HUES48 (cell line): Measurements from ENCODE around the gene BAAT.

Source experiments
- H3K27ac ChIP-seq: one replicate; pipeline ENCODE4 v1.7.0; 2013; ENCODE audit warnings: low read depth, low read length, inconsistent platforms
- H3K27me3 ChIP-seq: 2 replicates; pipeline ENCODE4 v1.6.1; 2013; ENCODE audit warnings: mild to moderate bottlenecking, low read length; ENCODE audit not compliant: control insufficient read depth, insufficient read depth
- H3K36me3 ChIP-seq: 2 replicates; pipeline ENCODE4 v1.6.1; 2013; ENCODE audit warnings: low read length; ENCODE audit not compliant: control insufficient read depth, insufficient read depth
- H3K4me1 ChIP-seq: 2 replicates; pipeline ENCODE4 v1.6.1; 2013; ENCODE audit warnings: mild to moderate bottlenecking, low read length; ENCODE audit not compliant: control insufficient read depth, insufficient read depth
- H3K4me3 ChIP-seq: 2 replicates; pipeline ENCODE4 v1.5.1; 2013; ENCODE audit warnings: mild to moderate bottlenecking, low read depth, low read length
- H3K9ac ChIP-seq: 2 replicates; pipeline ENCODE4 v1.6.1; 2013; ENCODE audit warnings: mild to moderate bottlenecking, low read depth, low read length, moderate library complexity
- H3K9me3 ChIP-seq: 2 replicates; pipeline ENCODE4 v1.6.1; 2013; ENCODE audit warnings: low read length; ENCODE audit not compliant: control insufficient read depth, insufficient read depth

The BAAT gene

GRCh38 chr9:101398068-101398929 lies 13.5 kb upstream of the BAAT start, which contains the start of the genes MRPL50 and ZNF189:
MRPL50 (minus strand) TSS chr9:101398618; CDS start chr9:101398592, 26 bp downstream.
ZNF189 (plus strand) TSS chr9:101398851; CDS start chr9:101399157, 306 bp downstream.
- H3K4me1 ChIP-seq: peaks cover 13% of the 10 kb centered on the region; the same call in 1 of the 2 replicates
- H3K27ac ChIP-seq: peak within 1 kb of the TSS; percentile 78

GRCh38 chr9:101397746-101398067 lies 12.9 kb upstream of the BAAT start:
- Histone ChIP-seq H3K27me3 (no peaks in the 10 kb centered on the region), H3K4me3 (peak overlapping the region; percentile 98), H3K9ac (peak overlapping the region; percentile 94), H3K27ac (peak overlapping the region; percentile 78), H3K9me3 (0 out of 2 replicates have a peak, but pooled peaks cover 9% of the 10 kb centered on the region), H3K36me3 (peaks cover 58% of the 10 kb centered on the region), H3K4me1 (peaks cover 13% of the 10 kb centered on the region; the same call in 1 of the 2 replicates)

More at GRCh38 chr9:101398068-101398929, 13.5 kb upstream of the BAAT start, which contains the start of the genes MRPL50 and ZNF189:
- Histone ChIP-seq H3K9me3 (0 out of 2 replicates have a peak, but pooled peaks cover 7% of the 10 kb centered on the region), H3K9ac (peak within 1 kb of the TSS; percentile 94), H3K4me3 (peak within 1 kb of the TSS; percentile 98), H3K27me3 (no peaks in the 10 kb centered on the region), H3K36me3 (peaks cover 64% of the 10 kb centered on the region)

GRCh38 chr9:101394687-101395086 lies 9.9 kb upstream of the BAAT start:
- Histone ChIP-seq H3K9me3 (0 out of 2 replicates have a peak, but pooled peaks cover 9% of the 10 kb centered on the region), H3K4me3 (no peak overlapping the region), H3K9ac (no peak overlapping the region), H3K27ac (no peak overlapping the region), H3K27me3 (no peaks in the 10 kb centered on the region), H3K36me3 (peaks cover 45% of the 10 kb centered on the region), H3K4me1 (peaks cover 9% of the 10 kb centered on the region; the same call in 1 of the 2 replicates)

- Histone ChIP-seq H3K4me1 (peaks cover 4% of the 10 kb centered on the region), H3K9ac (no peak overlapping the region), H3K27me3 (no peaks in the 10 kb centered on the region), H3K9me3 (0 out of 2 replicates have a peak, but pooled peaks cover 9% of the 10 kb centered on the region), H3K4me3 (no peak overlapping the region), H3K27ac (no peak overlapping the region), H3K36me3 (peaks cover 61% of the 10 kb centered on the region)
Measured at GRCh38 chr9:101393135-101393534, 8.3 kb upstream of the BAAT start.

GRCh38 chr9:101388507-101388993 lies 3.7 kb upstream of the BAAT start:
- Histone ChIP-seq H3K27me3 (no peaks in the 10 kb centered on the region), H3K4me1 (peaks cover 10% of the 10 kb centered on the region), H3K36me3 (peaks cover 51% of the 10 kb centered on the region), H3K9ac (no peak overlapping the region), H3K4me3 (no peak overlapping the region; the same call in 1 of the 2 replicates), H3K9me3 (peaks cover 14% of the 10 kb centered on the region), H3K27ac (no peak overlapping the region)

GRCh38 chr9:101387871-101388506 lies 3.2 kb upstream of the BAAT start:
- Histone ChIP-seq H3K27ac (peak overlapping the region; percentile 53), H3K9ac (no peak overlapping the region), H3K36me3 (peaks cover 51% of the 10 kb centered on the region)

GRCh38 chr9:101383361-101383760 lies 1.4 kb downstream of the BAAT start:
- Histone ChIP-seq H3K9ac (no peak overlapping the region), H3K36me3 (peaks cover 23% of the 10 kb centered on the region), H3K9me3 (peaks cover 10% of the 10 kb centered on the region), H3K4me1 (peaks cover 15% of the 10 kb centered on the region), H3K27me3 (no peaks in the 10 kb centered on the region), H3K4me3 (no peak overlapping the region), H3K27ac (no peak overlapping the region)

More at GRCh38 chr9:101387871-101388506, 3.2 kb upstream of the BAAT start:
- Histone ChIP-seq H3K9me3 (peaks cover 10% of the 10 kb centered on the region), H3K27me3 (no peaks in the 10 kb centered on the region), H3K4me3 (no peak overlapping the region), H3K4me1 (peaks cover 15% of the 10 kb centered on the region)

- H3K27me3 ChIP-seq: no peaks in the 10 kb centered on the region
- H3K9ac ChIP-seq: no peak overlapping the region
- peaks cover 10% of the 10 kb centered on the region for H3K9me3 ChIP-seq
- peaks cover 15% of the 10 kb centered on the region for H3K4me1 ChIP-seq
- H3K4me3 ChIP-seq: no peak overlapping the region
- no peak overlapping the region for H3K27ac ChIP-seq
- 0 out of 2 replicates have a peak, but pooled peaks cover 9% of the 10 kb centered on the region for H3K36me3 ChIP-seq
Measured at GRCh38 chr9:101381833-101382342, 2.9 kb downstream of the BAAT start.

- no peak overlapping the region for H3K9ac ChIP-seq
- H3K27me3 ChIP-seq: no peaks in the 10 kb centered on the region
- no peak overlapping the region for H3K4me3 ChIP-seq
- H3K36me3 ChIP-seq: 0 out of 2 replicates have a peak, but pooled peaks cover 1% of the 10 kb centered on the region
- no peak overlapping the region for H3K27ac ChIP-seq
- peaks cover 8% of the 10 kb centered on the region for H3K9me3 ChIP-seq
- peaks cover 15% of the 10 kb centered on the region for H3K4me1 ChIP-seq
Measured at GRCh38 chr9:101381118-101381517, 3.7 kb downstream of the BAAT start.

GRCh38 chr9:101380295-101380694 lies 4.5 kb downstream of the BAAT start:
- Histone ChIP-seq H3K9ac (no peak overlapping the region), H3K27ac (no peak overlapping the region), H3K4me3 (no peak overlapping the region), H3K9me3 (peaks cover 4% of the 10 kb centered on the region), H3K4me1 (peaks cover 15% of the 10 kb centered on the region), H3K36me3 (no peaks in the 10 kb centered on the region), H3K27me3 (no peaks in the 10 kb centered on the region)
